ENCODE data around the gene MAML2. TPM values are rescaled to one million over a fixed set of nuclear protein-coding genes. Genes with fewer than 3 reads are reported as not detected.

MAML2 gene
- total RNA-seq, 4 donors from 2014 or later = 17.6 to 31.6 (median 25.8) TPM

DNA sequence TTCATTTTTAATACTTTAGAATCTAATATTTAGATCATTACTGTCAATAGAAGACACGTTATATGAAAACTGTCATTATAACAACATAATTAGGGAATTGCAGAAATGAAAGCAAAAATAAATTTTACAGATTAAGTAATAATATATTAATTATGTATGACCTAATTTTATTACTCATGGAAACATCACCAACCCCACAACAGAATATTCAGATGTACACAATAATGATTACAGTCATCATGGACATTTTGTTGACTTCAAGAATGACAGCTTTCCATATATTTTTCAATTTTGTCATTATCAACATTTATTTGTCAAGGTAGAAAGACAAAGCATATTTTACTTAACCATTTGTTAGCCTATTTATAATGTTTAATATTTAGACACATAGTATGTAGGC lies 119.9 kb downstream of the MAML2 start:
- TF ChIP-seq, protein P1, sequence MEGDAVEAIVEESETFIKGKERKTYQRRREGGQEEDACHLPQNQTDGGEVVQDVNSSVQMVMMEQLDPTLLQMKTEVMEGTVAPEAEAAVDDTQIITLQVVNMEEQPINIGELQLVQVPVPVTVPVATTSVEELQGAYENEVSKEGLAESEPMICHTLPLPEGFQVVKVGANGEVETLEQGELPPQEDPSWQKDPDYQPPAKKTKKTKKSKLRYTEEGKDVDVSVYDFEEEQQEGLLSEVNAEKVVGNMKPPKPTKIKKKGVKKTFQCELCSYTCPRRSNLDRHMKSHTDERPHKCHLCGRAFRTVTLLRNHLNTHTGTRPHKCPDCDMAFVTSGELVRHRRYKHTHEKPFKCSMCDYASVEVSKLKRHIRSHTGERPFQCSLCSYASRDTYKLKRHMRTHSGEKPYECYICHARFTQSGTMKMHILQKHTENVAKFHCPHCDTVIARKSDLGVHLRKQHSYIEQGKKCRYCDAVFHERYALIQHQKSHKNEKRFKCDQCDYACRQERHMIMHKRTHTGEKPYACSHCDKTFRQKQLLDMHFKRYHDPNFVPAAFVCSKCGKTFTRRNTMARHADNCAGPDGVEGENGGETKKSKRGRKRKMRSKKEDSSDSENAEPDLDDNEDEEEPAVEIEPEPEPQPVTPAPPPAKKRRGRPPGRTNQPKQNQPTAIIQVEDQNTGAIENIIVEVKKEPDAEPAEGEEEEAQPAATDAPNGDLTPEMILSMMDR (IDR thresholded peaks at IDR 0.05) = no peak
- no peak for TF ChIP-seq POLR2A (IDR thresholded peaks at IDR 0.05)
- H3K4me3 ChIP-seq (ENCODE audit: low read depth, poor library complexity, severe bottlenecking) = no peak overlapping the region
- intact Hi-C loops (cut with DNase I; ENCODE audit: low total_unique reads) = no loop called here
- WGBS, 2 donors = 92 to 93% methylated on average over 1 of the region's 1 CpG
- no peak for DNase-seq (ENCODE audit: low spot score in 2 of 2)

DNA sequence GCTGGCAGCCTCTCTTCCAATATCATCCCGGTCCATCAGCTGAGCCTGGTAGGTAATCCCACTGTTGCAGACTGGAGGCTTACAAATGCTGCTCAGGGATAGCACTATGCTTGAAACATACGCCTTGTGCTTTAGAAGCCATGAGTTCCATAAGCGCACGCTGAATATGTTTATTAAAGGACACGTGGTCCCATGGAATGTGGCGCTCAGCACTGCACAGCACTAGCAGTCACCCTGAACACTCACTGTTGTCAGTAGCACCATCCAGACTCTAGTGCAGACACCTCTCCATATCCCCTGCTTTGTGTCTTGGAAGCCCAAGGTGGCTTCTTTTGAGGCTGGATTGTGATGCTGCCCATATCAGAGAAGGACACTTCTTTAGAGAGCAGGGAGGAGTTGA lies 120.9 kb downstream of the MAML2 start:
- no peak for DNase-seq (ENCODE audit: low spot score in 2 of 2)
- H3K4me3 ChIP-seq (ENCODE audit: low read depth, poor library complexity, severe bottlenecking) = no peak overlapping the region
- WGBS, 2 donors = 79 to 93% methylated on average over 6 of the region's 6 CpGs
- intact Hi-C loops (cut with DNase I; ENCODE audit: low total_unique reads) = no loop called here
- no peak for TF ChIP-seq POLR2A (IDR thresholded peaks at IDR 0.05)
- TF ChIP-seq, protein P1 (IDR thresholded peaks at IDR 0.05) = no peak

DNA sequence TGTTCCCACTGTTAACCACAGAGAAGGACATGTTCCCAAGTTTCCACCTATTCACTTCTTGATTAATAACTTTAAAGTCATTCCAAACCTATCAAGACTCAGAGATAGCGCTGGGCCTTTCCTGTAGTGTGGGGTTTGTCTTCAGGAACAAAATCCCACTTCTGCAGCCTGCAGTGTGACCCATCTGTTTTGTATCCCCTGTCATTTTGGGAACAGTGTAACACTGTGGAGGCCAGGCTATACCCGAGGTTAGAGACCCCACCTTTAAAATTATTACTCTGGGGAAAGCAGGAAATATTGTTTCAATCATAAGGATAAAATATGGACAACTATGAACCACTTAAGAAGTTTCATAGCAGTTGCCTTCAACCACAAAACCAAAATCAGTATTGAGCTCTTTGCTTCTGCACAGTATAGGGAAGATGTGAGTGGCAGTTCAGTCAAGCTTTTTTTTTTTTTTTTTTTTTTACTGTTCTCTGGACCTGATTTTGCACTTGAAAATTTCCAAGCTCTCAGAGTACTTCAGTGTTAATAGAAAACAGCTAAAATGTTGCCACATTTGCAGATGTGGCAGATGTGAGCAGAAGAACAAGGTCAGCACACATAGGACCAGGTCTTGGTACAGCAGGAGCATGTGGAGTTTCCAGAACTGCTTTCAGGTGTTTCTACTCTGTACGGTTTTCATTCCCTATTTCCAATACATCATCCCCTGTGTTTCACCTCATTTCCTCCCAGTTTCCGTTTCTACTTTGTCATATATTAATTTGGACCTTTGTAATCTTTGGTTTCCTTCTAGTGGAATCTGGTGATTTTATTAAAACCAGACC lies 121.5 kb downstream of the MAML2 start:
- DNase-seq (ENCODE audit: low spot score in 2 of 2) = no peak
- TF ChIP-seq POLR2A (IDR thresholded peaks at IDR 0.05) = no peak
- TF ChIP-seq, protein P1 (IDR thresholded peaks at IDR 0.05) = no peak
- H3K4me3 ChIP-seq (ENCODE audit: low read depth, poor library complexity, severe bottlenecking) = no peak overlapping the region
- intact Hi-C loops (cut with DNase I; ENCODE audit: low total_unique reads) = no loop called here
- 51% methylated on average over 4 of the region's 4 CpGs for WGBS, 2 donors

DNA sequence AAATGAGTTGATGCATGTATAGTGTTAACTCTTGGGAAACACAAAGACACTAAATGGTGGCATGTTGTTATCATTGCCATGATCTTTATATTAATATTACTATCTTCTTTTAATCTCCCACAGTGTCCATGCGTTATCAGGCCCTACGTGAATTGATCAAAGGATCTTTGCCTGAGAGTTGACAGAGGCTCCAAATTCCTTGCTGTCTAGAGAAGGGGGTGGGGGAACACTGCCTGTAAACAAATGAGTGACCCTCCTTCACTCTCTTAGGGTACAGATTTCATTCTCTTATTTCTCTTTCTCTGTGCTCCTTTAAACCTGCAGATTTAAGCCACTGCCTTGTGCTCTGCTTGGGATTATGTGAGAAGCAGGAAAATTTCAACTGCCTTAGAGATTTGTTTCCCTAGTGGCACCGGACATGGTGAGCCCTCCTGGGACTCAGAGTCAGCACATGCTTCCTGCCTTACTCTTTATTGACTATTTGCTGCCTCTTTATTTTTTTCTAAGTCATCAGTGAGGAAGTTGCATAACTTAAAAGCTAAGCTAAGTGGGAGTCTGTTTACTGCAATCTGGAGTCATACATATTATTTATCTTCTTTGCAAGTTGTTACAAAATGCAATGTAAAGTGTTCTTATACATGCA lies 122.9 kb downstream of the MAML2 start:
- TF ChIP-seq, protein P1 (IDR thresholded peaks at IDR 0.05) = no peak
- no peak for TF ChIP-seq POLR2A (IDR thresholded peaks at IDR 0.05)
- DNase-seq (ENCODE audit: low spot score in 2 of 2) = no peak
- WGBS, 2 donors = 42 to 51% methylated on average over 3 of the region's 3 CpGs
- intact Hi-C loops (cut with DNase I; ENCODE audit: low total_unique reads) = no loop called here
- no peak overlapping the region for H3K4me3 ChIP-seq (ENCODE audit: low read depth, poor library complexity, severe bottlenecking)

DNA sequence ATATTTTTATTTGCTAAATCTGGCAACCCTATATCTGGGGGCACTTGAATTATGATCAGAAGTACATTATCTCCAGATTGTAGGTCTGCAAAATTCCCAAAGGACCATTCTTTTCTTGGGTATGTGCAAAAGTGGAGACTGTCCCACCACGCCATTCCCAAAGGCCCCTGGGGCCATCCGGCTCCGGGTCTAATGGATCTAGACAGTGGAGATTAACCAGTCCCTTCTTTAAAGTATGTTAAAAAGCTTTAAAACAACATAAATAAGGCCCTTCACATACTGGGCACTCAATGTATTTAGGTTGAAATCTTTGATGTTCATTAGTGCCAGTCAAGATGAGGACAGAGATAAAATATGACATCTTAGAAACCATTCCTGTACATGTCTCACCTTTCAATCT lies 124.1 kb downstream of the MAML2 start:
- 67 to 71% methylated on average over 3 of the region's 3 CpGs for WGBS, 2 donors

More for the DNA sequence above, 124.1 kb downstream of the MAML2 start:
- no peak overlapping the region for H3K4me3 ChIP-seq (ENCODE audit: low read depth, poor library complexity, severe bottlenecking)
- intact Hi-C loops (cut with DNase I; ENCODE audit: low total_unique reads) = no loop called here
- no peak for TF ChIP-seq POLR2A (IDR thresholded peaks at IDR 0.05)
- TF ChIP-seq, protein P1 (IDR thresholded peaks at IDR 0.05) = no peak
- no peak for DNase-seq (ENCODE audit: low spot score in 2 of 2)
